Liver (tissue), 9 donors: Measurements from ENCODE around the gene NR0B2. TPM values are rescaled to one million over a fixed set of nuclear protein-coding genes. Genes with fewer than 3 reads are reported as not detected.

Source experiments
- DNase-seq: peaks from one replicate; pipeline ENCODE4 v3.0.0-alpha.2; 2017; ENCODE audit warnings: low spot score
- H3K27ac ChIP-seq, 2 donors: one replicate each; pipeline ENCODE4 v1.7.0; 2013; ENCODE audit warnings: inconsistent platforms in 2 of 2, low read length in 2 of 2, control low read depth in 1 of 2, low read depth in 1 of 2, mild to moderate bottlenecking in 1 of 2
- H3K27me3 ChIP-seq, 4 donors: one replicate each; pipeline versions ENCODE4 v1.6.1 to v1.7.0; 2013; ENCODE audit warnings: low read length in 3 of 4, inconsistent platforms in 1 of 4, mild to moderate bottlenecking in 1 of 4, moderate library complexity in 1 of 4; ENCODE audit not compliant: control insufficient read depth in 4 of 4, insufficient read depth in 4 of 4
- H3K36me3 ChIP-seq, 4 donors: one replicate each; pipeline versions ENCODE4 v1.6.1 to v1.7.0; 2013; ENCODE audit warnings: low read length in 3 of 4, mild to moderate bottlenecking in 3 of 4, low read depth in 1 of 4, moderate library complexity in 1 of 4; ENCODE audit not compliant: control insufficient read depth in 4 of 4, insufficient read depth in 3 of 4
- H3K4me1 ChIP-seq, 4 donors: one replicate each; pipeline versions ENCODE4 v1.6.1 to v1.7.0; 2013; ENCODE audit warnings: low read length in 3 of 4, mild to moderate bottlenecking in 3 of 4, moderate library complexity in 1 of 4; ENCODE audit not compliant: control insufficient read depth in 4 of 4, insufficient read depth in 4 of 4
- H3K4me3 ChIP-seq, 3 donors: one replicate each; pipeline versions ENCODE4 v1.6.1 to v1.7.0; 2013; ENCODE audit warnings: low read length in 3 of 3, control low read depth in 1 of 3, low read depth in 1 of 3, mild to moderate bottlenecking in 1 of 3
- H3K9ac ChIP-seq, 2 donors: one replicate each; pipeline ENCODE4 v1.7.0; 2013; ENCODE audit warnings: low read length in 2 of 2, mild to moderate bottlenecking in 2 of 2, moderate library complexity in 2 of 2, control low read depth in 1 of 2, low read depth in 1 of 2
- H3K9me3 ChIP-seq, 4 donors: one replicate each; pipeline versions ENCODE4 v1.6.1 to v1.7.0; 2013; ENCODE audit warnings: low read length in 3 of 4; ENCODE audit not compliant: control insufficient read depth in 4 of 4
- ATF3 ChIP-seq: IDR thresholded peaks from 2 replicates; pipeline ENCODE4 v1.6.1; 2016; ENCODE audit warnings: antibody characterized with exemption
- CTCF ChIP-seq: fragments of 150-350 bp; IDR thresholded peaks from 2 replicates; pipeline ENCODE4 v1.5.1; 2017; ENCODE audit warnings: improper control_type of control experiment, low read depth, low read length; ENCODE audit not compliant: missing input control
- EGR1 ChIP-seq, 2 donors: IDR thresholded peaks; 2 replicates each; pipeline ENCODE4 v1.6.1; 2016 to 2018; ENCODE audit warnings: antibody characterized with exemption in 2 of 2, low read depth in 2 of 2
- FOXA1 ChIP-seq: IDR thresholded peaks from 2 replicates; pipeline ENCODE4 v1.6.1; 2016; ENCODE audit warnings: antibody characterized with exemption
- GABPA ChIP-seq, 2 donors: IDR thresholded peaks in 1 of 2; conservative IDR thresholded peaks in 1 of 2; 2 replicates each; pipeline ENCODE4 v1.6.1; 2016; ENCODE audit warnings: antibody characterized with exemption in 2 of 2, mild to moderate bottlenecking in 1 of 2, moderate library complexity in 1 of 2
- HNF4A ChIP-seq, 2 donors: conservative IDR thresholded peaks; 2 replicates each; pipeline ENCODE4 v1.6.1; 2016; ENCODE audit warnings: antibody characterized with exemption in 2 of 2, mild to moderate bottlenecking in 2 of 2
- HNF4G ChIP-seq: IDR thresholded peaks from 2 replicates; pipeline ENCODE4 v1.6.1; 2016; ENCODE audit warnings: antibody characterized with exemption
- JUND ChIP-seq, 2 donors: IDR thresholded peaks; 2 replicates each; pipeline ENCODE4 v1.6.1; 2016; ENCODE audit warnings: antibody characterized with exemption in 2 of 2
- NR2F2 ChIP-seq: IDR thresholded peaks from 2 replicates; pipeline ENCODE4 v1.6.1; 2016; ENCODE audit warnings: antibody characterized with exemption
- REST ChIP-seq: IDR thresholded peaks from 2 replicates; pipeline ENCODE4 v1.6.1; 2016; ENCODE audit warnings: antibody characterized with exemption, mild to moderate bottlenecking
- RXRA ChIP-seq, 2 donors: IDR thresholded peaks; 2 replicates each; pipeline ENCODE4 v1.6.1; 2017 to 2018; ENCODE audit warnings: antibody characterized with exemption in 2 of 2, mild to moderate bottlenecking in 1 of 2
- SP1 ChIP-seq: IDR thresholded peaks from 2 replicates; pipeline ENCODE4 v1.6.1; 2018; ENCODE audit warnings: antibody characterized with exemption, mild to moderate bottlenecking
- TAF1 ChIP-seq: conservative IDR thresholded peaks from 2 replicates; pipeline ENCODE4 v1.6.1; 2016; ENCODE audit warnings: antibody characterized with exemption, mild to moderate bottlenecking
- YY1 ChIP-seq: IDR thresholded peaks from 2 replicates; pipeline ENCODE4 v1.6.1; 2016; ENCODE audit warnings: antibody characterized with exemption, mild to moderate bottlenecking
- ZBTB33 ChIP-seq: IDR thresholded peaks from 2 replicates; pipeline ENCODE4 v1.6.1; 2016; ENCODE audit warnings: antibody characterized with exemption
- WGBS: extraction: QIAGEN DNeasy Blood & Tissue Kit; methylation state at CpG from one replicate; pipeline ENCODE4 v1.1.7; 2013; 5-methylcytosine and 5-hydroxymethylcytosine counted together
- polyA plus RNA-seq, 2 donors: library from polyadenylated mRNA; stranded (reverse) in 1 of 2; unstranded in 1 of 2; fragments of 200-250 nt in 1 of 2; fragments of >200 nt in 1 of 2; fragmentation: Nextera tagmentation in 1 of 2; extraction: Ambion mirVana in 1 of 2; gene quantifications; one replicate each; pipeline versions ENCODE4 v1.2.1 to v1.2.3, GENCODE V29; 2013 to 2015
- total RNA-seq, 2 donors: library from RNA; depleted of rRNA; stranded (reverse); fragments of >200 nt; gene quantifications; one replicate each; pipeline ENCODE4 v1.2.3, GENCODE V29; 2014
- donor health status: healthy.
- donor health status: healthy.
- donor health status: healthy.
- donor health status: healthy.
- donor health status: healthy.

Gene NR0B2
- total and polyA plus RNA-seq, 4 donors = 15.7 to 166 (median 40.6) TPM

- TF ChIP-seq GABPA (IDR thresholded peaks at IDR 0.05 in 1 of 2, conservative IDR thresholded peaks at IDR 0.05 in 1 of 2) (no peak), YY1 (no peak), HNF4G (no peak), RXRA (IDR thresholded peaks at IDR 0.05) (no peak), ZBTB33 (no peak), HNF4A (conservative IDR thresholded peaks at IDR 0.05) (no peak), TAF1 (no peak), SP1 (no peak)
Measured at GRCh38 chr1:26951216-26951615, 37.4 kb upstream of the NR0B2 start (continued).

GRCh38 chr1:26950602-26951001 lies 36.8 kb upstream of the NR0B2 start:
- DNase-seq = no peak
- H3K27me3 ChIP-seq = no peaks in the 10 kb centered on the region
- H3K4me1 ChIP-seq = peaks cover 14 to 39% (median 35%) of the 10 kb centered on the region in 4 donors
- no peaks in the 10 kb centered on the region for H3K9me3 ChIP-seq
- H3K27ac ChIP-seq = no peak overlapping the region
- 76% methylated on average over 8 of the region's 8 CpGs for WGBS
- TF ChIP-seq CTCF (no peak), JUND (IDR thresholded peaks at IDR 0.05) (no peak), TAF1 (no peak), EGR1 (IDR thresholded peaks at IDR 0.05; ENCODE audit: low read depth in 2 of 2) (no peak), HNF4G (no peak), FOXA1 (no peak), ATF3 (no peak)
- no peak overlapping the region for H3K9ac ChIP-seq
- H3K4me3 ChIP-seq = no peak overlapping the region
- H3K36me3 ChIP-seq = peaks cover 0 to 1% (median 0%) of the 10 kb centered on the region in 4 donors

GRCh38 chr1:26949926-26950319 lies 36.1 kb upstream of the NR0B2 start:
- Histone ChIP-seq H3K27ac (no peak overlapping the region), H3K9me3 (no peaks in the 10 kb centered on the region), H3K9ac (no peak overlapping the region), H3K36me3 (peaks cover 0 to 1% (median 0%) of the 10 kb centered on the region in 4 donors), H3K4me3 (no peak overlapping the region), H3K4me1 (peaks cover 18 to 46% (median 42%) of the 10 kb centered on the region in 4 donors), H3K27me3 (no peaks in the 10 kb centered on the region)
- TF ChIP-seq CTCF (no peak), NR2F2 (no peak), HNF4G (no peak), HNF4A (conservative IDR thresholded peaks at IDR 0.05) (no peak), ZBTB33 (no peak), ATF3 (no peak), YY1 (no peak), REST (no peak), TAF1 (no peak), FOXA1 (no peak)
- DNase-seq = no peak
- 83% methylated on average over 3 of the region's 3 CpGs for WGBS
